CD4-positive, alpha-beta T cell treated with Interleukin-21 for 1 hour (primary cell): ENCODE results near the gene OSTC.
"Not testable (repeated sequence)": the region's sequence is repeated elsewhere in the genome, so short reads cannot be mapped to it uniquely, and the experiment has no call there.

Experiments
- DNase-seq: peaks from one replicate; pipeline ENCODE4 v3.0.0-alpha.2; 2020

Gene OSTC

DNA sequence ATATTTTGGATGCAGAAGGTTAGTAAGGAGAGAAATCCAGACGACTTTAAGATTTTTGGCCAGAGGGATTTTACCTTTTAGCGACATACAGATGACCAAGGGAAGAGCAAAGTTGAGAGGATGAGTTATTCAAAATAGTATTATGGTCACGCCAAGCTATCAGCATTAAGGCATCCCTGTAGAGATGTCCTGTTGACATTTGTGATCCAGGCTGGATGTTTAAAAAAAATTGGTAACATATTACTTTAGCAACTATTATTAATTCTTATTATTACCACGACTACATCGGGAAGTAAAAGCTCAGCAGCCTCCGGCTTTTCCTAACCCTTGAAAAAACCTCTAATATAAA lies 562 bp upstream of the OSTC start:
- no peak for DNase-seq

GRCh38 chr4:108651014-108651791 lies 804 bp downstream of the OSTC start:
- peak; percentile 6 for DNase-seq

DNA sequence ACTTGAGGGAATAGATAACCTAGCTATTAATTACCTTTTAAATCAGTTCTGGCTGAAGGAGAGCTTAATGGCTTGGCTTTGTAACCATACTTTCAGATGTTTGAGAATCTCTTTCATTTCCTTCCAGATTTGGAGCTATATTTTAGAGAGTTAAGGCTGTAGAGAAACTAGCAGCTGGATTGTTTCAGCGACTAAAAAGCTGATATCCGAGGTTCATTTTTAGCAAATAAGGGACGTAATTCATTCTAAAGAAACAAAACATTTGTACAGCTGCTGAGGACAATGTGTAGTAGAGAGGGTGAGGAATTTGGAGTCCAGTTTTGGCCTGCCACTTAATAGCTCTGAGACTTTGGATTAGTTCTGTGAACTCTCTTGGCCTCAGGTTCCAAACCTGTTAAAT lies 12.2 kb downstream of the OSTC start:
- no peak for DNase-seq

DNA sequence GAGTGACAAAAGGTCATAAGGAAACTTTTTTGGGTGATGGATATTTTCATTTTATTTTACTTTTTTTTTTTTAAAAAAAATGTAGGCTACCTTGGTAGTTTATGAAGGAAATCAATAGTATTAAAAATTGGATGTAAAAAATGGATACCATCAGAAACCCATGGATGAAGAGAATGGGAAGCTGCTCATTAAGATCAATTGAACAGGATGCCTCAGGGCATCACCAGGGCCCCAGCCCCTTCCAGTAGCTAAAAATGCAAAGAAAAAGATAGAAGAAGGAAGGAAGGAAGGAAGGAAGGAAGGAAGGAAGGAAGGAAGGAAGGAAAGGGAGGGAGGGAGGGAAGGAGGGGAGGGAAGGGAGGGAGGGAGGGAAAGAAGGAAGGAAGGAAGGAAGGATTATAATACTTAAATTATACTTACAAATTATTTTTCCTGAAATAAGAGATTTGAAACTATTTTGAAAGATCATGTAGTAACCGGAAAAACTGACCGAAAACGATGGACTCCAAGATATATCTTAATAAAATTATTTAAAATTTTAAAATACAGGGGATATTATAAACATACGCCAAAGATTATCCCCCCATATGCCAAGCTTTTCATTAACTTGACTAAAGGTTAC lies 24.1 kb downstream of the OSTC start:
- DNase-seq = no peak

DNA sequence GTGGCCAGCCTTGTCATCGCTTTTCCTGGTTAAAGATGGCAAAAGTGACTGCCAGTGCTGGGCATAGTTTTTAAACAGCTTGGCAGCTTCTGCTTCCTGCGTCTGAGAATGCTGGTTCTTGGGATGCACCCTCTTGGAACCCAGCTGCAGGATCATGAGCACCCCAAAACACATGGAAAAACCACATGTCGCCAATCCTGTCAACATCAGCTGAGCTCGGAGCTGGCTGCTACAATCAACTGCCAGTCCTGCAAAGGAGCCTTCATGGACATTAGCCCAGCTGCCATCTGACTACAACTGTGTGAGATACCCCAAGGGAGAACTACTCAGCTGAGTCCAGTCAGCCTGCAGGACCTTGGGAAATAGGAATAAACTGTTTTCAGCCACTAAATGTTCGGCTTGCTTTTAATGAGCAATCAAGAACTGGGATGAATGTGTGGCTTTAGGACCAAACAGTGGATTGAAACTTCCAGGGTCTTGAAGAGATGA lies 31.0 kb downstream of the OSTC start:
- DNase-seq = no peak

GRCh38 chr4:108683479-108683878 lies 33.1 kb downstream of the OSTC start:
- DNase-seq = peak; percentile 6

GRCh38 chr4:108685036-108685686 lies 34.8 kb downstream of the OSTC start:
- DNase-seq = no peak

DNA sequence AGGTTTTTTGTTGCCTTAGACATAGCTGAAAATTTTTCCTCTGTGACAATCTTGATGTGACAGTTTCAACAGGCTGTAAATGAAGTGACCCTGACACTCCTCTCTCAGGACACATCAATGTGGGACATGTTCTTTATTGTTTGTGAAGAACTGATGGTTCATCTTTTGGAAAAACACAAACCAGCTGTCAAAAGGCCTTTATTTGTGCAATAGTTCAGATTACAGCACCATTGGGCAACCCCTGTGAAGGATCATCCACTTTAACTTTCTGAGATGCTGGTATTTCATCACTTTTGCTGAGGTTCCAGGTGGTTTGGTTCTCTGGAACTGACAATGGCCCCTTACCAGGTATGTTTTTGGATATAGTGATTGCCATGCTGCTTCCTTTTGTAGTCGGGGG lies 40.3 kb downstream of the OSTC start:
- DNase-seq = no peak

DNA sequence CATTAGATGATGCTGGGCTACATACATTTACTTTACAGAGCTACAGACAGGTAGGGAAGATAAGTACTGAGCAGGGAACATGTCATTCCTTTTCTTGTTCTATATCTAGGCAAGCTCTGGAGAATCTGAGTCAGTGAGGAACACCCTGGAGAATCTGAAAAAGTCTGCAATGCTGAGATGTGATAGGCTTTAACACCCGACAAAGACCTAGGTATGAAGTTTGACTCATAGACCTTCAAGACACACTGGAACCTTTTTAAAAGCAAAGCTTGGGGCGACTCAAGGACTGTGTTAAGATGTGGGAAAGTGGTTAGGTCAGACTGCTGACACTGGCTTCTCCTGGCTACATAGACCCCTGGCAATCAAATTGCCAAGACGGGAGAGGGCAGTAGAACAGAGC lies 42.8 kb downstream of the OSTC start:
- DNase-seq = no peak

DNA sequence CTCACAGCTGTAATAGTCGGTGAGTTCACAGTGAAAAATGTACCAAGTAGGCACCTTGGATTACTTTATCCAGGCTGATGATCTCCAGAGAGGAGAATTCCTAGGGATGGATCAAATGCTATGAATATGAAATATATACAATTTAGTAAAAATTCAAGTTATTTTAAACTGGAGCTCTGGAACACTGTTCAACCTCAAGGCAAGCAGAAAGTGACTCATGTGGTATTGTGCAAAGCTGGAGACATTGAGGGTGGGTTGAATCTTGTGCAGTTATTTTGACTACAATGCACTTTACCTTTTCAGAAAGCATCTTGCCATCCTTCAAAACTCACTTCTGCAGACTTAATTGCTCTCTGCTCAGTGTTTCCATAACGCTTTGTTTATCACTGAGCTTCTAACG lies 43.4 kb downstream of the OSTC start:
- no peak for DNase-seq

GRCh38 chr4:108694423-108694822 lies 44.0 kb downstream of the OSTC start:
- no peak for DNase-seq

DNA sequence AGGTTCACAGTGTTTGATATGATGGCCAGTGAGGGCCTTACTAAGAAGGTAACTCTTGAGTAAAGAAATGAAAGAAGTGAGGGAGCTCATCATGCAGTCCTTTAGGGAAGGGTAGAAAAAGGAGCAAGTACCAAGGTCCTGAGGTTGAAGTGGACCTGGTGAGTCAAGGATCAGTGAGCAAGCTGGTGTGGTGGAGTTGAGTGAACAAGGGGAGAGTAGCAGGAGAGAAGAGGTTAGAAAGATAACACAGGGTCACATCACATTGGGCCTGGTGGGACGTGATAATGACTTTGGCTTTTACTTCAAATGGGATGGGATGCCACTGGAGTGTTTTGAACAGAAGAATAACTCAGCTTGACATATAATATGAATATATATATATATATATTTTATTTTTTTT lies 44.7 kb downstream of the OSTC start:
- DNase-seq = no peak

DNA sequence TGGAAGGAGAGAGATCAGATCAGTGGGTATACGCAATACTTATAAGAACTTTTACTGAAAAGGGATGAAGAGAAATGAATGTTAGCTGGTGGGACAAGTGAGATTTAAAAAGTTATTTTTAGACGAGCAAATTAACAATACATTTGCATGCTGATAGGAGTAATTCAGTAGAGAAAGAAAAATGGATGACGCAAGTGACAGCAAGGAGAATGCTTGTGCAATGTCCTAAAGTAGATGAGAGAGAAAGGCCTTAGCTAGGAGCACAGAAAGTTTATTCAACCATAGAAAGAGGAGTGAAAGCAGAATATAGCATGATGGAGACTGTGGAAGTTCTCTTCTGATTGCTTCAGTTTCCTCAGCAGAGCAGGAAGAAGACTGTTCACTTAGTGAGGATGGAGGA lies 45.8 kb downstream of the OSTC start:
- no peak for DNase-seq

DNA sequence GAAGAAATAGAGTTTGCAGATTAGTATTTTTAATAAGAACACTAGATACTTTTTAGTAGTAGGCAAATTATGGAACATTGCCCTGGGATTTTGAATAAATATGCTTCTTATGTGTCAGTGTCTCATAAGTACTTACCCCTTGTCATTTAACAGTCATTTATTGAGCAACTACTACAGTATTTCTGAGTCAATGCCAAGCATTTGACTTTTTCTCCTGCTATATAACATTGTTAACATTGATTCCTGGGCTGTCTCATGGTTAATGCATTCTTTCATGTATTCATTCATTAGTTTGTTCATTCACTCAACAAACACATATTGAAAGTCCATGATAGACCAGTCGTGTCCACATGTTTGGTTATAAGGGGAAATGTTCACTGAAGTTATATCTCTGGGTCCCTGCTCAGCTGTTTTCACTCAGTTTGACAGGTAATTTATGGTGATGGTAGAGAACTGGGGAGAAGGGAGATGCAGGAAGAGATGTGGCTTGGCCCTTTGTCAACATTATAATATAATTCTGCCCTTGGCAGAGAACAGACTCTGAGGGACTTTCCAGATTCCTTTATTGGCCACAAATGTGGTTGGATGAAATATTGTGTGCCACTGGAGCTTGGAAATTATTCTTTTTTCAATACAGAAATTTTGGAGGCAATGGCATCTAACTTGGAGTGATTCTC lies 49.8 kb downstream of the OSTC start:
- DNase-seq = no peak

DNA sequence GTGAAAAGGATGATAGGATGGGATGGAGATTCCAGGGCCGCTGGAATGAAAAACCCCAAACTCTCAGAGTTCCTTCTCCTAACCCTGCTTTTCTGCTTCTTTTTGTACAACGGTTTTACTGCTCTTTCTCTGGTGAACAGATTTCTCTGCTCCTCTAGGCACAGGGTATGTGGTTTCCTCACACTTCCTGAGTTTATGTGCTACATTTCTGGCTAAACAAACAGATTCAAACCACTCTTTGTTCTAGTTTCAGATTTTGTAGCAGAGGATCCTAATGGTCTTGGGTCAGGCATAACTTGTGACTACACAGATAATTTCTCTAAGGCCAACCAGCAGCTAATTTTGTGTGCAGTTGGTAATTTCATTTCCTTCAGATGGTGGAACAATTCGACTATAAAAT lies 52.6 kb downstream of the OSTC start:
- DNase-seq = no peak

DNA sequence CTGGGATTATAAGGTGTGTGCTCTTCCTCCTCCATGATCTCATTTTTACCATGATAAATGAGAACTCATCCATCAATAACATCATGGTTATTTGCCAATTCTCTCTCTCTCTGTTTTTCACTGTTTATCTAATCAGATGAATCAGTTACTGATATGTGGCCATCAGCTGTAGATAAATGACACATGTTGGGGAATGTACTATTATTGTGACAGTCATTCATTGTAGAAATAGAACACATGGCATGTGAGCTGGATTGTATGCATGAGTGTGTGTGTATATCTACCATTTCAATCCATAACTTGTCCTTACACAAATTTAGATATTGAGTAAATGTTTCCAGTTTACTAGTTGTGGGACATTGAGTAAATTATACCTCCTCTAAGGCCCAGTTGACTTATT lies 53.0 kb downstream of the OSTC start:
- DNase-seq = no peak

DNA sequence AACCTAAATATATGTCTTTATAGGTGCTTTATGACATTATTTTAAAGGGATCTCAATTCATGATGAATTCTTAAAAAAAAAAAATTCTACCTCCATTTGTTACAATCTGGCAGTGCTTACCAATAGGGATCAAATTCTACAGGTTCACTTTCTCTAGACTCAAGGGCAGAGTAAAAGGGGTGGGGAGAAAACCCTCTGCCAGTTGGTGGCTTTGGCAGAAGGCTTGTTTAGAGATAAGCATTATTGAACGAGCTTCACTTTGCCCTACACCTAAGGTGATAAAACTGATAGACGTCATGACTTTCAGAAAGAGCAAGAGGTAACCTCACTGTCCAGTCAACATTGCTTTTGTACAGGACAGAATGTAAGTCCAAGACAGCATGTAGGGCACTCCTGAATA lies 53.6 kb downstream of the OSTC start:
- DNase-seq = no peak

DNA sequence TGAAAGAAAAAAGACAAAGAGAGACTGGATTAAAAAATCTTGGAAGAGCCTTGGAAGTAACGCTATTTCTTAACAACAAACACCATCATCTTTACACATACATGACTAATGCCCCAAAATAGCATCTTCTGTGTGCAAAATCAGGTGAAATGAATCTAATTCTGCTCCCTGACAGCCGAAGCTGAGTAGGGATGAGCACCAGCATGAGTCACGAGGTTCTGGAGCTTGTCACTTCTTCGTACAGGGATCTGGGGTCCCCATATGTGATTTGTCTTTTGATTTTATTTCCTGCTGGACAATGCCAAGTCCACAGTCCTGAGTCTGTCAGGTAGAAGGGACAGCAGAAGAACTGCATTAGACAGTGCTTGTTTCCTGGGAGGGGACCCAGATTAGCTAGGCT lies 55.9 kb downstream of the OSTC start:
- no peak for DNase-seq

DNA sequence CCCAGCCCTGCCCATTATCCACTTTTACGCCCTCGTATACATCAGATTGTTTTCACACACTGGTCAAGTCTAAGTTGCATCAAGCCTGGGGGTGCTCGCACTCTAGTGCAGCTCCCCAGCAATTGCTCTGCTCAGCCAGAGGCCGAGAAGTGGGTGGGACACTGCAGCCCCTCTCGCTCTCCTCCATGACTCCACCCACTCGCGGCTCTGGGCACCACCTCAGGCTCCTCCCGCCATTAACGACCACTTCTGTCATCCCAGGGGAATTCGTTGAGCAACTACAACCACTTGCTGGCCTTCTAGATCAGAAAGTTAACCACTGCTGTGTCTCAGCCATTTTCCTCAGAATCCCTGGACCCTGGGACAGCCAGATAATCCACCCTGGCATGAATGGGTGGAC lies 58.8 kb downstream of the OSTC start:
- no peak for DNase-seq

- no peak for DNase-seq
These were observed 59.3 kb downstream of the OSTC start for GRCh38 chr4:108709722-108710121.

- not testable (repeated sequence) for DNase-seq
These were observed 60.2 kb downstream of the OSTC start for GRCh38 chr4:108710578-108710977.

DNA sequence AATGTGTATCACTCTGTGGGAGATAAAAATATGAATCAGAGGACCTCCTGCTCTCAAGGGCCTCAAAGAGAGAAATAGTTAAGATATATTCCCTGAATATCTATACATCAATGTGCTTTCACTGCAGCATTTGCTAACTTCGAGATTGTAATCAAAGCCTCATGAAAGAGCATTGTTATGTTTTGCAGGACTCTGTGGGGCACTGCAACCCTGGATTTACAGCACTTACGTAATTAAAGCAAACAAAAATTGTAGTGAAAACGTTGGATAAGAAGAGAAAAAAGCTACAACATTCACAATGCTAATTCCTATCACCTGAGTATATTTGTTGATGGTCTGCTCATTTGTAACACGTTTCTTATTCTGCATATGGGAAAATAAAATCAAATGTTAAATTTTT lies 64.5 kb downstream of the OSTC start:
- DNase-seq = no peak

DNA sequence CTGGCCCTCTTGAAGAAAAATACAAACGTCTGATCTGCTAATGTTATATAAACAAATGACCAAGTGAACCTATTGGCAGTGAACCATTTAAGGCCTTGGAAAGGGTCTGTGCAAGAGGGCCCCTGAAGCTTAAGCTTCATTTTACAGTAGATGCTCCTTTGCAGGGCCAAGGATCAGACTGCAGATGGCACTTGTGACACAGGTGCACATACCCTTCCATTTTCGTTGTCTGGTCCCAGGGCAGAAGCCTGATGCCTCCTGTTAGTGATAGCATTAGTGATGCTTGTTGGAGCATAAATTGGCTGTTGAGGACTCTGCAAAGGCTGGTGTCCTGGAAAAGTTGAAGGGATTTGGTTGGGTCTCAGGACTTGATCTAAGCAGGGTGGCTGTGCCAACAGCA lies 65.9 kb downstream of the OSTC start:
- DNase-seq = no peak

DNA sequence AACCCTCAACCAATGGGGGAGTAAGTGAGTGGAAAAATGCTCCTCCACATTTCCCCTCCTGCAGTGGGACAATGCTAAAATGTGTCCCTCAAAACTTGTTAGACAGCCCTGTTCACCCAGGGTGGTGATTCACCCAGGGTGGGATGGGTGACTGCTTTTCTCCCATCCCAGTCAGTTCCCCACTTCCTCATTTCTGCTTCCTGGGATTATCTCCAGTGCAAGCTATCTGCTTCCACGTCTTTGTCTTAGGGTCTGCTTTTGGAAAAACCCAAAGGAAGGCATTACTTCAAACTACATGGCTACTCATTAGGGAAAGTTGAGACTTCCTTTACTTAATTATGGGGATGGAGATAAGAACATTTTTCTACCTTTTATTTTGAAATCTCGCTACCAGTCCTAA lies 67.0 kb downstream of the OSTC start:
- DNase-seq = no peak
